Panc1 (cell line): ENCODE results near the gene MCM8.

Experiments
- CTCF ChIP-seq: fragments of 450-650 bp; IDR thresholded peaks from 2 replicates; pipeline ENCODE4 v1.5.1; 2017; ENCODE audit warnings: mild to moderate bottlenecking
- POLR2AphosphoS5 ChIP-seq: IDR thresholded peaks from 2 replicates; pipeline ENCODE4 v1.6.1; 2012; ENCODE audit warnings: mild to moderate bottlenecking, low read depth, low read length, moderate library complexity
- REST ChIP-seq, 2 experiments: IDR thresholded peaks; 2 replicates each; pipeline ENCODE4 v1.6.1; 2011 to 2012; ENCODE audit warnings: low read depth in 2 of 2, control low read depth in 1 of 2, low read length in 1 of 2, mild to moderate bottlenecking in 1 of 2, moderate library complexity in 1 of 2; ENCODE audit not compliant: insufficient read depth in 1 of 2
- TCF7L2 ChIP-seq: IDR thresholded peaks from 2 replicates; pipeline ENCODE4 v1.6.1; 2011; ENCODE audit warnings: mild to moderate bottlenecking, low read depth, low read length, inconsistent platforms

- TF ChIP-seq POLR2AphosphoS5 = no peak
- TF ChIP-seq CTCF = no peak
- TF ChIP-seq REST (IDR thresholded peaks at IDR 0.05; ENCODE audit: insufficient read depth in 1 of 2, low read depth in 2 of 2, low read length in 1 of 2) = no peak
- TF ChIP-seq TCF7L2 = no peak
Observed at GRCh38 chr20:6044115-6044514, 93.7 kb downstream of the MCM8 start.
